Stimulated activated CD8-positive, alpha-beta memory T cell treated with anti-CD3 and anti-CD28 coated beads, Interleukin-15, amount 100 ng/mL, for 1 hour (primary cell): ENCODE measurements around the gene GPR15LG.
"Not testable (repeated sequence)": the region's sequence is repeated elsewhere in the genome, so short reads cannot be mapped to it uniquely, and the experiment has no call there.

Source experiments
- DNase-seq: peaks from one replicate; pipeline ENCODE4 v3.0.0-alpha.2; 2020; ENCODE audit warnings: low read depth

Gene GPR15LG

GRCh38 chr10:84173501-84173929, at the start of gene GPR15LG:
Gene GPR15LG, plus strand, starts transcription at chr10:84173801. Its CDS starts 51 bp downstream, at chr10:84173852.
- DNase-seq: no peak

- not testable (repeated sequence) for DNase-seq
Observed at GRCh38 chr10:84125910-84126784, 47.5 kb upstream of the GPR15LG start.

GRCh38 chr10:84126785-84127167, 46.8 kb upstream of the GPR15LG start:
- DNase-seq: no peak

- no peak for DNase-seq
Observed at GRCh38 chr10:84135836-84136235, 37.8 kb upstream of the GPR15LG start.

DNA sequence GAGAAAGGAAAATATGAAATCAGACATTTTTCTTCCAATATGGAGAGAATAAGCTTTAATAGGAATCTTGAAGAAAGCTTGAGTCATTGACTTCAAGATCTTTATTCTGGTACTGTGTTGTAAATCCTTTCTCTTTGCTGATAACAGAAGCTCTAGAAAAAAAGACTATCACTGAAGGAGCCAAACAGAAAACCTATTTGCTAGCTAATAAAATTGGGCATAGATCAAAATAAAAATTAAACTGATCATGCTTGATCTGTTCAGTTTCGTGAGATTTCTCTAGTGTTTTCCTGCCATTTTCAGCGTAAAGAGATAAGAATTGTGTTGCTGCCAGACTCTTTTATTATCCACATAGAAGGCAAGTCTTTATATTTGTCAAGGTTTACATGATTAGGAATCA, 35.8 kb upstream of the GPR15LG start:
- DNase-seq: no peak

GRCh38 chr10:84138478-84139125, 35.0 kb upstream of the GPR15LG start:
- no peak for DNase-seq

GRCh38 chr10:84139126-84140035, 34.2 kb upstream of the GPR15LG start, which contains the start of gene GHITM:
Gene GHITM, plus strand, starts transcription at chr10:84139509. Its CDS starts 1,992 bp downstream, at chr10:84141501.
- peak; percentile 100 for DNase-seq

- no peak for DNase-seq
Observed at GRCh38 chr10:84140036-84140379, 33.6 kb upstream of the GPR15LG start.

DNA sequence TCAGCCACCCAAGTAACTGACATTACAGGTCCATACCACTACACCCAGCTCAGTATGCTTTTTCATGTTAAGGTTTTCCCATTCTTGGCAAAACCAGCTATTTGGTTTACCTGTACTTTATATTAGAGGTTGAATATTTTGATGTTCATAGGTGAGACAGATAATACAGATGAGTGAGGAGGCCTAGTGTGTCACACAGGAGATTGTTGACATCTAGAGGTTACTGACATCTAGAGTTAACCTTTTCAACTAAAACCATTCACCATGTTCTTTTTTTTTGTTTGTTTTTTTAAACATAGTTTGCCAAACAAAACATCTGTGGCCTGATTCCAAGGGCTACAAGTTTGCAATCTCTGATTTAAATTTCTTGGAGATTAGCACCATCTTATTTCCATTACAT, 26.3 kb upstream of the GPR15LG start:
- no peak for DNase-seq

- DNase-seq: not testable (repeated sequence)
Observed at GRCh38 chr10:84148006-84148597, 25.5 kb upstream of the GPR15LG start.

- DNase-seq: no peak
Observed at GRCh38 chr10:84149854-84150253, 23.7 kb upstream of the GPR15LG start.

DNA sequence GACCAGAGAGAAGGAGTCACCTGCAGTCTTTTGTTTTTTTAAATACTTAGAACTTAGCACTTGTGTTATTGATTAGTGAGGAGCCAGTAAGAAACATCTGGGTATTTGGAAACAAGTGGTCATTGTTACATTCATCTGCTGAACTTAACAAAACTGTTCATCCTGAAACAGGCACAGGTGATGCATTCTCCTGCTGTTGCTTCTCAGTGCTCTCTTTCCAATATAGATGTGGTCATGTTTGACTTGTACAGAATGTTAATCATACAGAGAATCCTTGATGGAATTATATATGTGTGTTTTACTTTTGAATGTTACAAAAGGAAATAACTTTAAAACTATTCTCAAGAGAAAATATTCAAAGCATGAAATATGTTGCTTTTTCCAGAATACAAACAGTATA, 20.8 kb upstream of the GPR15LG start:
- DNase-seq: no peak

- DNase-seq: no peak
Observed at GRCh38 chr10:84155521-84155920, 18.1 kb upstream of the GPR15LG start.

DNA sequence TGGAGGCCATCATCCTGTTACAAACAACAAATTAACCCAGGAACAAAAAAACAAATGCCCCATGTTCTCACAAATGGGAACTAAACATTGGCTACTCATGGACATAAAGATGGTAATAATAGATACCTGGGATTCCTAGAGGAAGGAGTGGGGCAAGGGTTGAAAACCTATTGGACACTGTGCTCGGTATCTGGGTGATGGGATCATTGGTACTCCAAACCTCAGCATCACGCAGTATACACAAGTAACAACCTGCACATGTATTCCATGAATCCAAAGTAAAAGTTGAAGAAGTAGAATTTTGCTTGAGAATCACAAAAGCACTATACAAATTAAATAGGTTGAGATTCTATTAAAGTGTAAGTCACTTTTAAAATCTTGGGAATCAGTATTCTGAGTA, 17.6 kb upstream of the GPR15LG start:
- no peak for DNase-seq

DNA sequence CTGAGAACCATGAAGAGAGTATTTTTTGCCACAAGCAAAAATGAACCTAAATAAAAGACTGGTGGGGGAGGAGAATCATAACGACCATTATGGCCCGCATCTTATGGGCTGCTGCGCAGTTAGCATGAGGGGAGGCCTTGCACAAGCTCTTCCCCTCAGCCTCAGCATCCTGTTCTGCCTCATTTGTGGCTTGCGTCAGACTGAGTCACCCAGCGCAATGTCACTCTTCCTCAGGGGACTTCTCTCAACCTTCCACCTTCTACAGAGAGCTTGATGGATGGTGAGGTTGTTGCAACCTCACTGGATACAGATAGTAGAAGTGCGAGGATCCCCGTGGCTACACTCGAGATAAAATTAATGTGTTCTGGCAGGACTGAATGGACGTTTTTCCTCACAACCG, 16.8 kb upstream of the GPR15LG start:
- no peak for DNase-seq

DNA sequence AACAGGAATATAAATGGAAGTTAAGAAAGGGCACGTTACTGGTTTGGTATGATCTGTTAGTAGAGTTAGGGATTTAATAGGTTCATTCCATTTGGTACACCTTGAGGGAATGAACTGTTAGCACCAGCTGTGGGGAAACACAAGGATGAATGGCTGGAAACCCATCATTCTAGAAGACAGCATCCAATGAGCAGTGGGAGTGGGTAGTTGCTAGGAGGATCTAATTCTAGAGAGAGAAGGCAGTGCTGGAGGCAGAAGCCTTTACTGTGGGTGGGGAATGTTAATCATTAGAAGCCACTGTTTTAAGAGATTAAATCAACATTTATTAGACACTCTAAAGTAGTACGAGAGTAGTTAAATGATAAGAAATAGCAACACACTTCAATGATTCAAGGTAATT, 15.5 kb upstream of the GPR15LG start:
- no peak for DNase-seq

- DNase-seq: no peak
Observed at GRCh38 chr10:84158550-84158949, 15.1 kb upstream of the GPR15LG start.

DNA sequence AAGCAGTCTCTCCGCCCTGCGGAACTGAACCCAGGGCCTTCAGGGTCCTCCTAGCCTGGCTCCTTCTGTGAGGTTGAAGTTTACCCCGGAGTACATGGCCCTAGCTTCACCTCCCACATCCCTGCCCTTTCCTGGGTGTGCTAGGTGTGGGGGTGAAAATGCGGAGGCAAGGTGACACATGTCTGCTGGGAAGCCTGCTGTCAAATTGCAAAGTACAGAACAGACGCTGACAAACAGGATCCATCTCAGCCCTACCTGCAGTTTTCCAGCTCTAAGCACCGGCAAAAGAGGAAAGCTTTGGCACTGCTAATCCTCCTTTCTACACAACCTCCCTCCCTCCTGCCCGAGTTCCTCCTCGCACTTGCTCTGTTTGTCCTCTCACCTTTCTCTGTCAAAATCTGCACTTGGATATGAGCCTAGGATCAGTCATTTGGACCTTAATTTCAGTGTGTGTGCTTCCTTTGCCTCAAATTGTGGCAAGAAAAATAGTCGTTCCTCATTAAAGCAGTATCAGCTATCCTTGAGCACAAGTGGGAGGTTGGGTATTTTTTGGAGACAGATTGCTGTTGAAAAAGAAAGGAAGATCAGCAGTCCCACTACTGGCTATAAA, 14.4 kb upstream of the GPR15LG start:
- no peak for DNase-seq

- no peak for DNase-seq
Observed at GRCh38 chr10:84160663-84161362, 12.8 kb upstream of the GPR15LG start.

GRCh38 chr10:84163996-84164395, 9.6 kb upstream of the GPR15LG start:
- DNase-seq: no peak

GRCh38 chr10:84164442-84164841, 9.2 kb upstream of the GPR15LG start:
- no peak for DNase-seq
